Right renal cortex interstitium (tissue), 3 donors: ENCODE data around the gene BIN2. TPM values are rescaled to one million over a fixed set of nuclear protein-coding genes. Genes with fewer than 3 reads are reported as not detected.
"Not testable (repeated sequence)": the region's sequence is repeated elsewhere in the genome, so short reads cannot be mapped to it uniquely, and the experiment has no call there.

ENCODE experiments used
- DNase-seq, 3 donors: peaks; one replicate each; pipeline ENCODE4 v3.0.0-alpha.2; 2013; ENCODE audit warnings: low read depth in 3 of 3, low spot score in 2 of 3
- polyA plus RNA-seq, 3 donors: library from polyadenylated mRNA; unstranded; fragments of 120-200 nt; gene quantifications; one replicate each; pipeline ENCODE4 v1.2.1, GENCODE V29; 2013; ENCODE audit not compliant: insufficient read length in 3 of 3

BIN2 gene
- polyA plus RNA-seq, 3 donors: 3.1 to 4.2 (median 3.7) TPM

GRCh38 chr12:51263341-51263740 lies 60.6 kb downstream of the BIN2 start:
- DNase-seq: no peak

GRCh38 chr12:51262758-51263177 lies 61.2 kb downstream of the BIN2 start:
- no peak for DNase-seq

- DNase-seq: not testable (repeated sequence)
These were observed 64.4 kb downstream of the BIN2 start for GRCh38 chr12:51259600-51259999.

- no peak for DNase-seq
These were observed 69.4 kb downstream of the BIN2 start for GRCh38 chr12:51254536-51254935.

GRCh38 chr12:51253276-51253675 lies 70.7 kb downstream of the BIN2 start:
- no peak for DNase-seq

- DNase-seq: no peak
These were observed 76.3 kb downstream of the BIN2 start for GRCh38 chr12:51247523-51248206.

- DNase-seq: no peak
These were observed 77.6 kb downstream of the BIN2 start for GRCh38 chr12:51246254-51246853.

- no peak for DNase-seq
These were observed 78.3 kb downstream of the BIN2 start for GRCh38 chr12:51245476-51246253.

- DNase-seq: no peak
These were observed 79.7 kb downstream of the BIN2 start for GRCh38 chr12:51244269-51244668.

- no peak for DNase-seq
These were observed 81.1 kb downstream of the BIN2 start for GRCh38 chr12:51242876-51243275.

- no peak for DNase-seq
These were observed 81.9 kb downstream of the BIN2 start for GRCh38 chr12:51242120-51242519.

GRCh38 chr12:51240971-51241370 lies 83.0 kb downstream of the BIN2 start:
- DNase-seq: no peak

GRCh38 chr12:51238510-51239334 lies 85.3 kb downstream of the BIN2 start, which contains the start of gene DAZAP2:
Gene DAZAP2 (plus strand): TSS chr12:51238826. CDS start chr12:51238908, 82 bp downstream.
- DNase-seq: peak in 2 of 3 donors; percentile 78 to 92

- no peak for DNase-seq
These were observed 85.9 kb downstream of the BIN2 start for GRCh38 chr12:51238037-51238509.

GRCh38 chr12:51234530-51234929 lies 89.4 kb downstream of the BIN2 start:
- no peak for DNase-seq

GRCh38 chr12:51232642-51233041 lies 91.3 kb downstream of the BIN2 start:
- DNase-seq: no peak
